Liver (tissue), 9 donors: ENCODE measurements around the gene FSIP1. TPM values are rescaled to one million over a fixed set of nuclear protein-coding genes. Genes with fewer than 3 reads are reported as not detected.

Experiments used
- DNase-seq: peaks from one replicate; pipeline ENCODE4 v3.0.0-alpha.2; 2017; ENCODE audit warnings: low spot score
- H3K27ac ChIP-seq, 2 donors: one replicate each; pipeline ENCODE4 v1.7.0; 2013; ENCODE audit warnings: inconsistent platforms in 2 of 2, low read length in 2 of 2, control low read depth in 1 of 2, low read depth in 1 of 2, mild to moderate bottlenecking in 1 of 2
- H3K27me3 ChIP-seq, 4 donors: one replicate each; pipeline versions ENCODE4 v1.6.1 to v1.7.0; 2013; ENCODE audit warnings: low read length in 3 of 4, inconsistent platforms in 1 of 4, mild to moderate bottlenecking in 1 of 4, moderate library complexity in 1 of 4; ENCODE audit not compliant: control insufficient read depth in 4 of 4, insufficient read depth in 4 of 4
- H3K36me3 ChIP-seq, 4 donors: one replicate each; pipeline versions ENCODE4 v1.6.1 to v1.7.0; 2013; ENCODE audit warnings: low read length in 3 of 4, mild to moderate bottlenecking in 3 of 4, low read depth in 1 of 4, moderate library complexity in 1 of 4; ENCODE audit not compliant: control insufficient read depth in 4 of 4, insufficient read depth in 3 of 4
- H3K4me1 ChIP-seq, 4 donors: one replicate each; pipeline versions ENCODE4 v1.6.1 to v1.7.0; 2013; ENCODE audit warnings: low read length in 3 of 4, mild to moderate bottlenecking in 3 of 4, moderate library complexity in 1 of 4; ENCODE audit not compliant: control insufficient read depth in 4 of 4, insufficient read depth in 4 of 4
- H3K4me3 ChIP-seq, 3 donors: one replicate each; pipeline versions ENCODE4 v1.6.1 to v1.7.0; 2013; ENCODE audit warnings: low read length in 3 of 3, control low read depth in 1 of 3, low read depth in 1 of 3, mild to moderate bottlenecking in 1 of 3
- H3K9ac ChIP-seq, 2 donors: one replicate each; pipeline ENCODE4 v1.7.0; 2013; ENCODE audit warnings: low read length in 2 of 2, mild to moderate bottlenecking in 2 of 2, moderate library complexity in 2 of 2, control low read depth in 1 of 2, low read depth in 1 of 2
- H3K9me3 ChIP-seq, 4 donors: one replicate each; pipeline versions ENCODE4 v1.6.1 to v1.7.0; 2013; ENCODE audit warnings: low read length in 3 of 4; ENCODE audit not compliant: control insufficient read depth in 4 of 4
- ATF3 ChIP-seq: IDR thresholded peaks from 2 replicates; pipeline ENCODE4 v1.6.1; 2016; ENCODE audit warnings: antibody characterized with exemption
- CTCF ChIP-seq: fragments of 150-350 bp; IDR thresholded peaks from 2 replicates; pipeline ENCODE4 v1.5.1; 2017; ENCODE audit warnings: improper control_type of control experiment, low read depth, low read length; ENCODE audit not compliant: missing input control
- EGR1 ChIP-seq, 2 donors: IDR thresholded peaks; 2 replicates each; pipeline ENCODE4 v1.6.1; 2016 to 2018; ENCODE audit warnings: antibody characterized with exemption in 2 of 2, low read depth in 2 of 2
- FOXA1 ChIP-seq: IDR thresholded peaks from 2 replicates; pipeline ENCODE4 v1.6.1; 2016; ENCODE audit warnings: antibody characterized with exemption
- FOXA2 ChIP-seq: IDR thresholded peaks from 2 replicates; pipeline ENCODE4 v1.6.1; 2016; ENCODE audit warnings: antibody characterized with exemption
- GABPA ChIP-seq, 2 donors: IDR thresholded peaks in 1 of 2; conservative IDR thresholded peaks in 1 of 2; 2 replicates each; pipeline ENCODE4 v1.6.1; 2016; ENCODE audit warnings: antibody characterized with exemption in 2 of 2, mild to moderate bottlenecking in 1 of 2, moderate library complexity in 1 of 2
- HNF4A ChIP-seq, 2 donors: conservative IDR thresholded peaks; 2 replicates each; pipeline ENCODE4 v1.6.1; 2016; ENCODE audit warnings: antibody characterized with exemption in 2 of 2, mild to moderate bottlenecking in 2 of 2
- HNF4G ChIP-seq: IDR thresholded peaks from 2 replicates; pipeline ENCODE4 v1.6.1; 2016; ENCODE audit warnings: antibody characterized with exemption
- JUND ChIP-seq, 2 donors: IDR thresholded peaks; 2 replicates each; pipeline ENCODE4 v1.6.1; 2016; ENCODE audit warnings: antibody characterized with exemption in 2 of 2
- MAX ChIP-seq: IDR thresholded peaks from 2 replicates; pipeline ENCODE4 v1.6.1; 2016; ENCODE audit warnings: antibody characterized with exemption
- NR2F2 ChIP-seq: IDR thresholded peaks from 2 replicates; pipeline ENCODE4 v1.6.1; 2016; ENCODE audit warnings: antibody characterized with exemption
- RAD21 ChIP-seq, 2 donors: IDR thresholded peaks; 2 replicates each; pipeline ENCODE4 v1.6.1; 2016; ENCODE audit warnings: antibody characterized with exemption in 2 of 2, mild to moderate bottlenecking in 2 of 2
- RXRA ChIP-seq, 2 donors: IDR thresholded peaks; 2 replicates each; pipeline ENCODE4 v1.6.1; 2017 to 2018; ENCODE audit warnings: antibody characterized with exemption in 2 of 2, mild to moderate bottlenecking in 1 of 2
- SP1 ChIP-seq: IDR thresholded peaks from 2 replicates; pipeline ENCODE4 v1.6.1; 2018; ENCODE audit warnings: antibody characterized with exemption, mild to moderate bottlenecking
- TAF1 ChIP-seq: conservative IDR thresholded peaks from 2 replicates; pipeline ENCODE4 v1.6.1; 2016; ENCODE audit warnings: antibody characterized with exemption, mild to moderate bottlenecking
- YY1 ChIP-seq: IDR thresholded peaks from 2 replicates; pipeline ENCODE4 v1.6.1; 2016; ENCODE audit warnings: antibody characterized with exemption, mild to moderate bottlenecking
- ZBTB33 ChIP-seq: IDR thresholded peaks from 2 replicates; pipeline ENCODE4 v1.6.1; 2016; ENCODE audit warnings: antibody characterized with exemption
- WGBS: extraction: QIAGEN DNeasy Blood & Tissue Kit; methylation state at CpG from one replicate; pipeline ENCODE4 v1.1.7; 2013; 5-methylcytosine and 5-hydroxymethylcytosine counted together
- polyA plus RNA-seq, 2 donors: library from polyadenylated mRNA; stranded (reverse) in 1 of 2; unstranded in 1 of 2; fragments of 200-250 nt in 1 of 2; fragments of >200 nt in 1 of 2; fragmentation: Nextera tagmentation in 1 of 2; extraction: Ambion mirVana in 1 of 2; gene quantifications; one replicate each; pipeline versions ENCODE4 v1.2.1 to v1.2.3, GENCODE V29; 2013 to 2015
- total RNA-seq, 2 donors: library from RNA; depleted of rRNA; stranded (reverse); fragments of >200 nt; gene quantifications; one replicate each; pipeline ENCODE4 v1.2.3, GENCODE V29; 2014
- donor health status: healthy.
- donor health status: healthy.
- donor health status: healthy.
- donor health status: healthy.
- donor health status: healthy.

FSIP1 gene
- total and polyA plus RNA-seq, 4 donors = 0.05 to 0.29 (median 0.13) TPM

GRCh38 chr15:39786447-39787056 lies 3.9 kb upstream of the FSIP1 start:
- TF ChIP-seq EGR1 (IDR thresholded peaks at IDR 0.05; ENCODE audit: low read depth in 2 of 2) (no peak), TAF1 (no peak), MAX (no peak), RAD21 (IDR thresholded peaks at IDR 0.05) (peak; percentile 82 to 84), FOXA1 (no peak), GABPA (IDR thresholded peaks at IDR 0.05 in 1 of 2, conservative IDR thresholded peaks at IDR 0.05 in 1 of 2) (no peak), ZBTB33 (no peak), FOXA2 (no peak), RXRA (IDR thresholded peaks at IDR 0.05) (no peak), YY1 (no peak), HNF4A (conservative IDR thresholded peaks at IDR 0.05) (peak in 1 of 2 donors; percentile 34), ATF3 (no peak), CTCF (peak; percentile 62), JUND (IDR thresholded peaks at IDR 0.05) (no peak), SP1 (no peak), NR2F2 (no peak), HNF4G (no peak)
- Histone ChIP-seq H3K27me3 (no peaks in the 10 kb centered on the region), H3K36me3 (no peaks in the 10 kb centered on the region), H3K4me1 (peaks cover 3 to 22% (median 8%) of the 10 kb centered on the region in 4 donors), H3K9me3 (no peaks in the 10 kb centered on the region), H3K4me3 (no peak overlapping the region), H3K9ac (no peak overlapping the region), H3K27ac (no peak overlapping the region)
- no peak for DNase-seq
- 6% methylated on average over 5 of the region's 5 CpGs for WGBS

- H3K27ac ChIP-seq = no peak overlapping the region
- H3K9me3 ChIP-seq = no peaks in the 10 kb centered on the region
- TF ChIP-seq SP1 (no peak), NR2F2 (no peak), MAX (no peak), YY1 (no peak)
- DNase-seq = no peak
- H3K4me1 ChIP-seq = peaks cover 3 to 22% (median 8%) of the 10 kb centered on the region in 4 donors
- no peaks in the 10 kb centered on the region for H3K27me3 ChIP-seq
- 89% methylated on average over 7 of the region's 7 CpGs for WGBS
- H3K9ac ChIP-seq = no peak overlapping the region
- H3K36me3 ChIP-seq = no peaks in the 10 kb centered on the region
- no peak overlapping the region for H3K4me3 ChIP-seq
Observed at GRCh38 chr15:39785841-39786240, 3.2 kb upstream of the FSIP1 start.
